Colonic mucosa (tissue), 4 donors: ENCODE data around the gene LARGE1. TPM values are rescaled to one million over a fixed set of nuclear protein-coding genes. Genes with fewer than 3 reads are reported as not detected.

Source experiments
- DNase-seq: peaks from one replicate; pipeline ENCODE4 v3.0.0-alpha.2; 2020
- H3K27ac ChIP-seq: fragments of 200-600 bp; one replicate; pipeline ENCODE4 v1.8.0; 2021
- H3K27me3 ChIP-seq: fragments of 200-600 bp; one replicate; pipeline ENCODE4 v1.8.0; 2021
- H3K36me3 ChIP-seq: fragments of 200-600 bp; one replicate; pipeline ENCODE4 v1.8.0; 2021
- H3K4me1 ChIP-seq: fragments of 200-600 bp; one replicate; pipeline ENCODE4 v1.8.0; 2021; ENCODE audit warnings: mild to moderate bottlenecking
- H3K4me3 ChIP-seq: fragments of 200-600 bp; one replicate; pipeline ENCODE4 v1.8.0; 2021
- H3K9ac ChIP-seq, 2 donors: one replicate each; pipeline ENCODE4 v1.7.0; 2013; ENCODE audit warnings: control low read depth in 2 of 2, low read depth in 2 of 2, low read length in 2 of 2
- H3K9me3 ChIP-seq: fragments of 200-600 bp; one replicate; pipeline ENCODE4 v1.8.0; 2021
- CTCF ChIP-seq: fragments of 200-600 bp; IDR thresholded peaks from one replicate; pipeline ENCODE4 v1.8.0; 2022; ENCODE audit warnings: antibody characterized with exemption, mild to moderate bottlenecking
- intact Hi-C: fragments of 100-400 bp; cut with DNase I; formaldehyde crosslinking; loops from one replicate; pipeline ENCODE4 v1.14.1; 2022
- total RNA-seq, 2 donors: library from RNA; stranded (reverse); fragmentation: NEBNext Ultra II Directional in 1 of 2; extraction: Animal tissue kit (Norgen Biotek cat#: 25700) in 1 of 2; gene quantifications; one replicate each; pipeline ENCODE4 v1.2.1, GENCODE V29; 2021
- donor health status: healthy.
- donor health status: DM: no; HTN: no; CAD: no.
- donor health status: DM: no; HTN: no; CAD: no.

Gene LARGE1
- total RNA-seq, 2 donors from 2014 or later = 45.2 to 46.5 TPM

GRCh38 chr22:33786149-33786548, 134.1 kb downstream of the LARGE1 start:
- no peaks in the 10 kb centered on the region for H3K4me1 ChIP-seq
- no peak for TF ChIP-seq CTCF
- no peak overlapping the region for H3K27ac ChIP-seq

GRCh38 chr22:33785283-33785968, 134.8 kb downstream of the LARGE1 start:
- Histone ChIP-seq H3K36me3 (no peaks in the 10 kb centered on the region), H3K27me3 (no peaks in the 10 kb centered on the region), H3K9ac (no peak overlapping the region), H3K4me3 (no peak overlapping the region), H3K9me3 (no peaks in the 10 kb centered on the region), H3K27ac (no peak overlapping the region), H3K4me1 (no peaks in the 10 kb centered on the region)
- intact Hi-C loops = no loop called here
- no peak for TF ChIP-seq CTCF
- no peak for DNase-seq

More at GRCh38 chr22:33786149-33786548, 134.1 kb downstream of the LARGE1 start:
- no peaks in the 10 kb centered on the region for H3K27me3 ChIP-seq
- H3K9me3 ChIP-seq = no peaks in the 10 kb centered on the region
- H3K4me3 ChIP-seq = no peak overlapping the region
- H3K9ac ChIP-seq = no peak overlapping the region
- intact Hi-C loops = no loop called here
- no peak for DNase-seq
- no peaks in the 10 kb centered on the region for H3K36me3 ChIP-seq

- Histone ChIP-seq H3K4me1 (no peaks in the 10 kb centered on the region), H3K4me3 (no peak overlapping the region), H3K9me3 (no peaks in the 10 kb centered on the region), H3K27ac (no peak overlapping the region), H3K9ac (no peak overlapping the region), H3K36me3 (no peaks in the 10 kb centered on the region), H3K27me3 (no peaks in the 10 kb centered on the region)
- TF ChIP-seq CTCF = no peak
- intact Hi-C loops = no loop called here
- no peak for DNase-seq
These were observed 138.9 kb downstream of the LARGE1 start for GRCh38 chr22:33781411-33781810.

DNA sequence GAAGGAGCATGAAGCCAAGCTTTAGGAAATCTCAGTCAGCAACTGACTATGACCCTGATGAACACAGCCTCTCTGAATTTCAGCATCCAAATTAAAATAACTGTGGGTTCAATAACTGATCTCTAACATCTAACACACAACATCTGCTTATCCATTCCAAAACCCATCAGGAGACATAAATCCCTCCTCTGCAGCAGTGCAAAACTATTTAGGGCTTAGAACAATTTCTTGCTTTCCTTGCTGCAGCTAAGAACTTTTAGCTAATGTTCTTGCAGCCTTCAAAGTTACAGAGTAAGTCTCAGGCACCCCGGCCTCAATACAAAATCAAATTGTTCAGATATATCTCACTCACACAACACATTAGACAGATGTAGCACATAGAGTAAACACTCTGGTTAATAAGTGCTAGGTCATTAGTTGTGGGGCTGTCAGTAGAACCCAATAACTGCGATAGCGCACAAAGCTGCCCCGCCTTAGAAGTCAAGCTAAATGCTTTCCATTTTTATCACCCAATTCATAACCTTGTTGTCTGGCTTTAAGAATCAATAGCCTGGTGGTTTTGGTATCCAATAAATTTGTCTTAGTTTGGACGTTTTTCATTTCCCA, 139.6 kb downstream of the LARGE1 start:
- Histone ChIP-seq H3K4me1 (no peaks in the 10 kb centered on the region), H3K27ac (no peak overlapping the region), H3K4me3 (no peak overlapping the region), H3K9me3 (no peaks in the 10 kb centered on the region), H3K9ac (no peak overlapping the region), H3K27me3 (no peaks in the 10 kb centered on the region), H3K36me3 (no peaks in the 10 kb centered on the region)
- no peak for TF ChIP-seq CTCF
- DNase-seq = no peak
- intact Hi-C loops = no loop called here

GRCh38 chr22:33779243-33779642, 141.0 kb downstream of the LARGE1 start:
- Histone ChIP-seq H3K9ac (no peak overlapping the region), H3K4me3 (no peak overlapping the region), H3K36me3 (no peaks in the 10 kb centered on the region), H3K27me3 (no peaks in the 10 kb centered on the region), H3K4me1 (no peaks in the 10 kb centered on the region), H3K27ac (no peak overlapping the region), H3K9me3 (no peaks in the 10 kb centered on the region)
- TF ChIP-seq CTCF = no peak
- DNase-seq = peak; percentile 25
- intact Hi-C loops = no loop called here
